ENCODE measurements around the gene ARID1B. TPM values are rescaled to one million over a fixed set of nuclear protein-coding genes. Genes with fewer than 3 reads are reported as not detected.

The ARID1B gene
- total RNA-seq, 1 experiment from 2014 or later, result 35.6 TPM

DNA sequence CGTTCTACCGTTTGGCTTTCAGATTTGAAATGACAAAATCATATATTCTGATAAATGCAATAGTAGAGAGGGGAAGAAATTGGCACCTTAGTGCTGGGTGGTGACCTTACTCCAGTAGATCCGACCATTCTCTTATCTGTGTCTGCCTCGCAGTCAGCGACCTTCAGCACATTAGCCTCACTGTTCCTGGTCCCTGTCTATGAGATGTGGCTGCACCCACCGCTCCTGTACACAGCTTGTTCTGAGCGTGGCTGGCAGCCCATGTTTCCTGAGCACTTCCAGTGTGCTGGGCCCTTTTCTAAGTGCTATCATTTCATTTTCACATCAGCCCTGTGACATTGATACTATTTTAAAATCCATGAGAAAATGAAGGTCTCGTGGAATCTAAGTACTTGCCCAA is 408.0 kb downstream of the ARID1B start:
- Histone ChIP-seq H3K4me3 (replicated peaks in 1 of 2; ENCODE audit: low read depth in 1 of 2, low read length in 2 of 2) (no peak overlapping the region), H3K9me3 (ENCODE audit: control insufficient read depth in 1 of 2, insufficient read depth in 1 of 2, low read depth in 1 of 2, low read length in 2 of 2) (no peaks in the 10 kb centered on the region), H3K9me2 (ENCODE audit: insufficient read depth) (no peaks in the 10 kb centered on the region), H3K36me3 (ENCODE audit: control insufficient read depth in 1 of 2, insufficient read depth in 2 of 2, low read length in 2 of 2) (no peaks in the 10 kb centered on the region), H3K9ac (ENCODE audit: low read length) (no peak overlapping the region), H3K27ac (ENCODE audit: low read depth, low read length) (no peak overlapping the region), H4K20me1 (ENCODE audit: insufficient read depth) (no peaks in the 10 kb centered on the region), H2AFZ (ENCODE audit: low read depth, low read length, poor library complexity, severe bottlenecking) (no peak overlapping the region), H3K27me3 (ENCODE audit: insufficient read depth, low read length) (no peaks in the 10 kb centered on the region), H3K79me2 (ENCODE audit: insufficient read depth, low read length) (no peaks in the 10 kb centered on the region), H3K4me1 (ENCODE audit: control insufficient read depth in 1 of 2, insufficient read depth in 2 of 2, low read length in 2 of 2) (peaks cover 12 to 23% of the 10 kb centered on the region in 2 experiments; a peak in 3 of 4 replicates), H3K4me2 (ENCODE audit: low read length) (no peak overlapping the region)
- no peak for TF ChIP-seq ZFX (IDR thresholded peaks at IDR 0.05)
- no peak for TF ChIP-seq TCF7L2 (IDR thresholded peaks at IDR 0.05; ENCODE audit: borderline replicate concordance, extremely low read depth, insufficient read depth, insufficient read length)
- TF ChIP-seq, protein P1, sequence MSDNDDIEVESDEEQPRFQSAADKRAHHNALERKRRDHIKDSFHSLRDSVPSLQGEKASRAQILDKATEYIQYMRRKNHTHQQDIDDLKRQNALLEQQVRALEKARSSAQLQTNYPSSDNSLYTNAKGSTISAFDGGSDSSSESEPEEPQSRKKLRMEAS (IDR thresholded peaks at IDR 0.05), result no peak
- no peak for TF ChIP-seq CBX3 (IDR thresholded peaks at IDR 0.05; ENCODE audit: low read depth)
- TF ChIP-seq SIN3A (IDR thresholded peaks at IDR 0.05; ENCODE audit: low read depth), result no peak
- TF ChIP-seq EGR1 (IDR thresholded peaks at IDR 0.05; ENCODE audit: low read depth), result no peak
- TF ChIP-seq, protein P2, sequence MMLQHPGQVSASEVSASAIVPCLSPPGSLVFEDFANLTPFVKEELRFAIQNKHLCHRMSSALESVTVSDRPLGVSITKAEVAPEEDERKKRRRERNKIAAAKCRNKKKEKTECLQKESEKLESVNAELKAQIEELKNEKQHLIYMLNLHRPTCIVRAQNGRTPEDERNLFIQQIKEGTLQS (IDR thresholded peaks at IDR 0.05), result no peak
- no peak for TF ChIP-seq POLR2A (IDR thresholded peaks at IDR 0.05; ENCODE audit: borderline replicate concordance, extremely low read depth, insufficient read depth, insufficient read length)
- TF ChIP-seq CEBPB (IDR thresholded peaks at IDR 0.05; ENCODE audit: low read depth), result no peak
- TF ChIP-seq REST (IDR thresholded peaks at IDR 0.05; ENCODE audit: low read depth), result no peak
- TF ChIP-seq SP1 (IDR thresholded peaks at IDR 0.05; ENCODE audit: low read depth), result no peak
- no peak for TF ChIP-seq EZH2phosphoT487 (IDR thresholded peaks at IDR 0.05; ENCODE audit: borderline replicate concordance)
- no peak for TF ChIP-seq ELF1 (IDR thresholded peaks at IDR 0.05; ENCODE audit: borderline replicate concordance, low read depth)
- no peak for TF ChIP-seq ZNF274 (IDR thresholded peaks at IDR 0.05; ENCODE audit: low read depth, low read length)
- no peak for TF ChIP-seq RAD21 (IDR thresholded peaks at IDR 0.05; ENCODE audit: low read depth)
- TF ChIP-seq, protein P3, sequence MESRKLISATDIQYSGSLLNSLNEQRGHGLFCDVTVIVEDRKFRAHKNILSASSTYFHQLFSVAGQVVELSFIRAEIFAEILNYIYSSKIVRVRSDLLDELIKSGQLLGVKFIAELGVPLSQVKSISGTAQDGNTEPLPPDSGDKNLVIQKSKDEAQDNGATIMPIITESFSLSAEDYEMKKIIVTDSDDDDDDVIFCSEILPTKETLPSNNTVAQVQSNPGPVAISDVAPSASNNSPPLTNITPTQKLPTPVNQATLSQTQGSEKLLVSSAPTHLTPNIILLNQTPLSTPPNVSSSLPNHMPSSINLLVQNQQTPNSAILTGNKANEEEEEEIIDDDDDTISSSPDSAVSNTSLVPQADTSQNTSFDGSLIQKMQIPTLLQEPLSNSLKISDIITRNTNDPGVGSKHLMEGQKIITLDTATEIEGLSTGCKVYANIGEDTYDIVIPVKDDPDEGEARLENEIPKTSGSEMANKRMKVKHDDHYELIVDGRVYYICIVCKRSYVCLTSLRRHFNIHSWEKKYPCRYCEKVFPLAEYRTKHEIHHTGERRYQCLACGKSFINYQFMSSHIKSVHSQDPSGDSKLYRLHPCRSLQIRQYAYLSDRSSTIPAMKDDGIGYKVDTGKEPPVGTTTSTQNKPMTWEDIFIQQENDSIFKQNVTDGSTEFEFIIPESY (IDR thresholded peaks at IDR 0.05; ENCODE audit: extremely low read depth, insufficient replicate concordance, low read length), result no peak
- TF ChIP-seq SRF (IDR thresholded peaks at IDR 0.05; ENCODE audit: low read depth), result no peak
- no peak for TF ChIP-seq JUND (IDR thresholded peaks at IDR 0.05)
- CTCF ChIA-PET, result interaction anchor here (1.6 kb wide), 1 partner anchor 45 kb away, joined by 3 read pairs; no protein-coding TSS in a partner anchor
- DNase-seq (ENCODE audit: low read depth, low spot score), result no peak
- BruUV-seq (replicated peaks), result no TSS peak
- RAD21 ChIA-PET (ENCODE audit: low non-redundant PET in 1 of 2, low total read pairs in 2 of 2, uncharacterized antibody in 2 of 2, unreplicated experiment in 2 of 2), result no interaction called here
- no peak for ATAC-seq
- intact Hi-C loops (cut with micrococcal nuclease), result loop anchor here (2.0 to 10.0 kb wide), 3 partner anchors 46 to 1010 kb away; no protein-coding TSS in a partner anchor
- POLR2A ChIA-PET, result no interaction called here
